ENCODE results near the gene CCDC127.

DNA sequence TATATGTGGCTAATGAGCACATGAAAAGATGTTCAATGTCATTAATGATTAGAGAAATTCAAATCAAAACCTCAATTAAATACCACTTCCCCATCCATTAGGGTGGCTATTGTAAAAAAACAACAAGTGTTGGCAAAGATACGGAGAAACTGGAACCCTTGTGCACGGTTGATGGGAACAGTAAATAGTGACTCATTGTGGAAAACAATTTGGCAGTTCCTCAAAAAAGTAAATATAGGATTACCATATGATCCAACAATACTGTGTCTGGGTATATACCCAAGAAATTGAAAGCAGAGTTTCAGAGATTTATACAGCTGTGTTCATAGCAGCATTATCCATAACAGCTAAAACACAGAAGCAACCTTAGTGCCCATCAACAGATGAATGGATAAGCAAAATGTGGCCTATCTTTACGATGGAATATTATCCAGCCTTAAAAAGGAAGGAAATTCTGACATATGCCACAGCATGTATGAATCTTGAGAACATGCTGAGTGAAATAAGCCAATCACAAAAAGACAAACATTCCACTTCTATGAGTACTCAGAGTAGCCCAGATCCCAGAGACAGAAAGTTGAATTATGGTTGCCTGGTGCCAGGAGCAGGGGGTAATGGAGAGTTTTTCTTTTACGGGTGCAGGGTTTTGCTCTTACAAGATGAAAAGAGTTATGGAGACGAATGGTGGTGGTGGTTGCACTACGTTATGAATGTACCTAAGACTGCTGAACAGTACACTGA is 68.0 kb downstream of the CCDC127 start:
- TF ChIP-seq, protein P1, sequence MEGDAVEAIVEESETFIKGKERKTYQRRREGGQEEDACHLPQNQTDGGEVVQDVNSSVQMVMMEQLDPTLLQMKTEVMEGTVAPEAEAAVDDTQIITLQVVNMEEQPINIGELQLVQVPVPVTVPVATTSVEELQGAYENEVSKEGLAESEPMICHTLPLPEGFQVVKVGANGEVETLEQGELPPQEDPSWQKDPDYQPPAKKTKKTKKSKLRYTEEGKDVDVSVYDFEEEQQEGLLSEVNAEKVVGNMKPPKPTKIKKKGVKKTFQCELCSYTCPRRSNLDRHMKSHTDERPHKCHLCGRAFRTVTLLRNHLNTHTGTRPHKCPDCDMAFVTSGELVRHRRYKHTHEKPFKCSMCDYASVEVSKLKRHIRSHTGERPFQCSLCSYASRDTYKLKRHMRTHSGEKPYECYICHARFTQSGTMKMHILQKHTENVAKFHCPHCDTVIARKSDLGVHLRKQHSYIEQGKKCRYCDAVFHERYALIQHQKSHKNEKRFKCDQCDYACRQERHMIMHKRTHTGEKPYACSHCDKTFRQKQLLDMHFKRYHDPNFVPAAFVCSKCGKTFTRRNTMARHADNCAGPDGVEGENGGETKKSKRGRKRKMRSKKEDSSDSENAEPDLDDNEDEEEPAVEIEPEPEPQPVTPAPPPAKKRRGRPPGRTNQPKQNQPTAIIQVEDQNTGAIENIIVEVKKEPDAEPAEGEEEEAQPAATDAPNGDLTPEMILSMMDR (conservative IDR thresholded peaks at IDR 0.05 in 1 of 2, IDR thresholded peaks at IDR 0.05 in 1 of 2; ENCODE audit: extremely low read depth in 1 of 2, insufficient read depth in 1 of 2, low read depth in 1 of 2, low read length in 2 of 2) = no peak
- no peak for TF ChIP-seq EZH2 (IDR thresholded peaks at IDR 0.05; ENCODE audit: borderline replicate concordance, low read length)

All from mammary epithelial cell (primary cell).